HCT116 (cell line): ENCODE measurements around the gene SKAP1. TPM values are rescaled to one million over a fixed set of nuclear protein-coding genes. Genes with fewer than 3 reads are reported as not detected.

Source experiments
- ATAC-seq: fragments of 200-7000 bp; cut with Tn5 transposase; 2 replicates; pipeline ENCODE4 v1.9.1; 2020; ENCODE audit warnings: mild to moderate bottlenecking, moderate library complexity
- BruUV-seq: library from RNA; stranded (reverse); fragments of 400-500 nt; replicated peaks from 2 replicates; lab custom pipeline; 2021; lab: Mats Ljungman, UMichigan
- CTCF ChIA-PET: fragments of 300-600 bp; sonication (Branson Sonifier 250); formaldehyde crosslinking; loops from one replicate; lab custom pipeline; 2021; ENCODE audit warnings: antibody characterized with exemption; lab: Charles Lee
- POLR2A ChIA-PET: fragments of 300-600, 350-600 bp; sonication (Branson Sonifier 250); formaldehyde crosslinking; loops from one replicate; lab custom pipeline; 2021; ENCODE audit warnings: antibody characterized with exemption; lab: Charles Lee
- RAD21 ChIA-PET, 2 experiments: fragments of 300-600 bp; sonication (Branson Sonifier 250); formaldehyde crosslinking; loops; one replicate each; lab custom pipeline; 2023; ENCODE audit warnings: low total read pairs in 2 of 2; ENCODE audit not compliant: uncharacterized antibody in 2 of 2, unreplicated experiment in 2 of 2, low non-redundant PET in 1 of 2; lab: Charles Lee
- DNase-seq: peaks from one replicate; pipeline ENCODE4 v3.0.0-alpha.2; 2010; ENCODE audit warnings: low read depth, low spot score
- H2AFZ ChIP-seq: fragments of 200-600 bp; shearing (Covaris generic), sonication (generic); 2 replicates; pipeline ENCODE4 v1.6.1; 2017; ENCODE audit warnings: low read depth, mixed run types, mixed read lengths, antibody characterized with exemption, low read length; ENCODE audit not compliant: poor library complexity, severe bottlenecking
- H3K27ac ChIP-seq: 2 replicates; pipeline ENCODE4 v1.5.1; 2012; ENCODE audit warnings: low read depth, low read length
- H3K27me3 ChIP-seq: fragments of 200-600 bp; sonication (generic); 2 replicates; pipeline ENCODE4 v1.6.1; 2016; ENCODE audit warnings: mixed run types, low read length, mixed read lengths; ENCODE audit not compliant: insufficient read depth
- H3K36me3 ChIP-seq, 2 experiments: fragments of 200-500 bp in 1 of 2; fragments of 200-600 bp in 1 of 2; sonication (Bioruptor generic) in 1 of 2; sonication (generic) in 1 of 2; 2 replicates each; pipeline versions ENCODE4 v1.5.1 to v1.6.1; 2014 to 2016; ENCODE audit warnings: low read length in 2 of 2, inconsistent platforms in 1 of 2, mixed read lengths in 1 of 2, mixed run types in 1 of 2; ENCODE audit not compliant: insufficient read depth in 2 of 2, control insufficient read depth in 1 of 2
- H3K4me1 ChIP-seq, 2 experiments: fragments of 200-600 bp in 1 of 2; sonication (generic) in 1 of 2; 2 replicates each; pipeline versions ENCODE4 v1.5.1 to v1.6.1; 2012 to 2017; ENCODE audit warnings: low read length in 2 of 2, inconsistent platforms in 1 of 2, mild to moderate bottlenecking in 1 of 2, mixed read lengths in 1 of 2, mixed run types in 1 of 2, moderate library complexity in 1 of 2; ENCODE audit not compliant: insufficient read depth in 2 of 2, control insufficient read depth in 1 of 2
- H3K4me2 ChIP-seq: fragments of 200-600 bp; sonication (generic); 2 replicates; pipeline ENCODE4 v1.6.1; 2017; ENCODE audit warnings: mixed run types, low read length, mixed read lengths
- H3K4me3 ChIP-seq, 2 experiments: fragments of 200-600 bp in 1 of 2; sonication (generic) in 1 of 2; replicated peaks in 1 of 2; 2 replicates each; pipeline ENCODE4 v1.5.1; 2011 to 2016; ENCODE audit warnings: low read length in 2 of 2, control low read depth in 1 of 2, low read depth in 1 of 2, mild to moderate bottlenecking in 1 of 2, mixed read lengths in 1 of 2, mixed run types in 1 of 2
- H3K79me2 ChIP-seq: fragments of 200-600 bp; sonication (generic); 2 replicates; pipeline ENCODE4 v1.6.1; 2017; ENCODE audit warnings: mild to moderate bottlenecking, mixed run types, low read length, moderate library complexity, mixed read lengths; ENCODE audit not compliant: insufficient read depth
- H3K9ac ChIP-seq: fragments of 200-600 bp; sonication (generic); 2 replicates; pipeline ENCODE4 v1.6.1; 2016; ENCODE audit warnings: low read length, mixed read lengths
- H3K9me2 ChIP-seq: fragments of 200-600 bp; sonication (generic), shearing (Covaris generic); 2 replicates; pipeline ENCODE4 v1.6.1; 2017; ENCODE audit warnings: mixed run types, mild to moderate bottlenecking, moderate library complexity; ENCODE audit not compliant: insufficient read depth
- H3K9me3 ChIP-seq, 2 experiments: fragments of 200-500 bp in 1 of 2; fragments of 200-600 bp in 1 of 2; sonication (Bioruptor generic) in 1 of 2; sonication (generic) in 1 of 2; 2 replicates each; pipeline ENCODE4 v1.6.1; 2014 to 2017; ENCODE audit warnings: low read length in 2 of 2, mixed read lengths in 2 of 2, inconsistent platforms in 1 of 2, low read depth in 1 of 2, mild to moderate bottlenecking in 1 of 2, mixed run types in 1 of 2, moderate library complexity in 1 of 2; ENCODE audit not compliant: control insufficient read depth in 1 of 2, insufficient read depth in 1 of 2
- H4K20me1 ChIP-seq: fragments of 200-600 bp; sonication (generic), shearing (Covaris generic); 2 replicates; pipeline ENCODE4 v1.6.1; 2017; ENCODE audit warnings: mixed run types, mild to moderate bottlenecking, moderate library complexity; ENCODE audit not compliant: insufficient read depth
- CBX3 ChIP-seq: IDR thresholded peaks from 2 replicates; pipeline ENCODE4 v1.6.1; 2012; ENCODE audit warnings: low read depth
- CEBPB ChIP-seq: IDR thresholded peaks from 2 replicates; pipeline ENCODE4 v1.6.1; 2012; ENCODE audit warnings: low read depth
- EZH2 ChIP-seq: fragments of 200-600 bp; sonication (generic); IDR thresholded peaks from 2 replicates; pipeline ENCODE4 v1.6.1; 2017; ENCODE audit warnings: antibody characterized with exemption, mixed run types
- EZH2phosphoT487 ChIP-seq: fragments of 200-600 bp; IDR thresholded peaks from 2 replicates; pipeline ENCODE4 v1.6.1; 2018; ENCODE audit warnings: antibody characterized with exemption, borderline replicate concordance
- FOSL1 ChIP-seq: IDR thresholded peaks from 2 replicates; pipeline ENCODE4 v1.6.1; 2012; ENCODE audit warnings: low read depth
- POLR2A ChIP-seq: IDR thresholded peaks from 2 replicates; pipeline ENCODE4 v1.7.0; 2011; ENCODE audit warnings: borderline replicate concordance; ENCODE audit not compliant: insufficient read depth, insufficient read length; ENCODE audit errors: extremely low read depth
- RAD21 ChIP-seq: IDR thresholded peaks from 2 replicates; pipeline ENCODE4 v1.6.1; 2012; ENCODE audit warnings: low read depth, mild to moderate bottlenecking
- SIN3A ChIP-seq: IDR thresholded peaks from 2 replicates; pipeline ENCODE4 v1.6.1; 2012; ENCODE audit warnings: low read depth
- SP1 ChIP-seq: IDR thresholded peaks from 2 replicates; pipeline ENCODE4 v1.6.1; 2012; ENCODE audit warnings: low read depth
- SRF ChIP-seq: IDR thresholded peaks from 2 replicates; pipeline ENCODE4 v1.6.1; 2012; ENCODE audit warnings: low read depth
- YY1 ChIP-seq: IDR thresholded peaks from 2 replicates; pipeline ENCODE4 v1.6.1; 2011; ENCODE audit warnings: low read length, low read depth, moderate library complexity, mild to moderate bottlenecking; ENCODE audit not compliant: insufficient replicate concordance; ENCODE audit errors: extremely low read depth
- ZBTB33 ChIP-seq: IDR thresholded peaks from 2 replicates; pipeline ENCODE4 v1.6.1; 2011; ENCODE audit warnings: mild to moderate bottlenecking, low read length, moderate library complexity; ENCODE audit not compliant: insufficient replicate concordance; ENCODE audit errors: extremely low read depth
- ZFX ChIP-seq: fragments of 450-650 bp; IDR thresholded peaks from 2 replicates; pipeline ENCODE4 v1.6.1; 2017
- ZNF274 ChIP-seq: fragments of 200-500 bp; sonication (Bioruptor generic); IDR thresholded peaks from 2 replicates; pipeline ENCODE4 v1.6.1; 2014; ENCODE audit warnings: mild to moderate bottlenecking, low read depth, low read length, inconsistent platforms
- intact Hi-C: fragments of 100-400 bp; cut with micrococcal nuclease; formaldehyde crosslinking; loops from 2 replicates; pipeline ENCODE4 v1.10.0; 2022
- total RNA-seq: library from RNA; stranded (reverse); gene quantifications from one replicate; pipeline ENCODE4 v1.2.1, GENCODE V29; 2021; ENCODE audit not compliant: unreplicated experiment
- TF ChIP-seq, protein P1 (sequence below): IDR thresholded peaks from 2 replicates; pipeline ENCODE4 v1.6.1; 2012
- TF ChIP-seq, protein P2 (sequence below), 3 experiments: fragments of 200-600 bp in 1 of 3; sonication (generic) in 1 of 3; IDR thresholded peaks in 2 of 3; conservative IDR thresholded peaks in 1 of 3; 2 replicates each; pipeline ENCODE4 v1.5.1; 2012 to 2017; ENCODE audit warnings: low read depth in 2 of 3, low read length in 2 of 3, antibody characterized with exemption in 1 of 3, borderline replicate concordance in 1 of 3, control low read depth in 1 of 3, mild to moderate bottlenecking in 1 of 3, mixed read lengths in 1 of 3, mixed run types in 1 of 3, moderate library complexity in 1 of 3; ENCODE audit not compliant: insufficient read depth in 1 of 3
- TF ChIP-seq, protein P3 (sequence below): IDR thresholded peaks from 2 replicates; pipeline ENCODE4 v1.6.1; 2012; ENCODE audit warnings: low read depth

SKAP1 gene
- total RNA-seq, 1 experiment from 2014 or later, result 12.4 TPM

DNA sequence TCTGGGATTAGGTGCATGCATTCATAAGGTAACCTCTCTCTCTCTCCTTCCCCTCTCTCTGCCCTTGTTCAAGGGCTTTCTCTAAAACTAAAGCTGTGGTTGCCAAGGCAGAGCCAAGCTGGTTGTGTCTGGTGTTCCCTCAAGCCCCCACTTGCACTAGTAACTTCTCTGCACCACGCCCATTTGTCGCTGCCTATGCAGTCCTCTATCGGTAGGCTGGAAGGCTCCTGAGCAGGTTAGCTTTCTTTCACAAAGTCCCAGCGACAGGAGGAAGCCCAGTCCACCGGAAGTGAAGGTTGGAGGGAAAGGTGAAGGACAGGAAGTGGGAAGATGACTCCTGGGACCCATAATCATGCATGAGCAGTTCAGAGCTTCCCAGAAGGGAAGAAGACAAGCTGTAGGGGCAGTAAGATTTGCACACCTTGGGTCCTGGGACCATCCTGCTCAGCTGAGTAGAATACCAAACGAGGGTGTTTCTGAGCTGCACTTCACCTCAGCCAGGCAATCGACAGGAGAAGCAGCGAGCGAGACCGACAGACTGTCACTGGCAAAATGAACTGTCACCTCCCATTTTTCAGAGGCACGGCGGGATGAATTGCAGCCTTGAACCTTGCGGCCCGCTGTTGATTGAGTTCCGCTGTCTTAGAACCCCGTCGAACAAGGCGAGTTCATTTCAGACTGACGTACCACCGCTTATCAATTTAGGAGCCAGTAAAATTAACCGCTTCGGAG, 14.7 kb upstream of the SKAP1 start:
- CTCF ChIA-PET, result interaction anchor here (1.4 kb wide), 1 partner anchor 13 kb away, joined by 4 read pairs; no protein-coding TSS in a partner anchor
- Histone ChIP-seq H3K9me3 (no peaks in the 10 kb centered on the region), H3K27me3 (no peaks in the 10 kb centered on the region), H3K9me2 (no peaks in the 10 kb centered on the region), H3K4me2 (no peak overlapping the region), H2AFZ (no peak overlapping the region), H3K4me1 (peaks cover 0 to 4% of the 10 kb centered on the region in 2 experiments; a peak in 1 of 4 replicates), H3K36me3 (no peaks in the 10 kb centered on the region), H3K79me2 (no peaks in the 10 kb centered on the region), H3K9ac (no peak overlapping the region)
- BruUV-seq, result no TSS peak
- POLR2A ChIA-PET, result no interaction called here
- ATAC-seq (no peak), DNase-seq (no peak)
- TF ChIP-seq SP1, result no peak
- TF ChIP-seq CBX3, result no peak
- TF ChIP-seq EZH2phosphoT487, result no peak
- TF ChIP-seq RAD21, result no peak
- no peak for TF ChIP-seq SIN3A
- TF ChIP-seq YY1, result no peak
- TF ChIP-seq ZBTB33, result no peak
- TF ChIP-seq, protein P1, sequence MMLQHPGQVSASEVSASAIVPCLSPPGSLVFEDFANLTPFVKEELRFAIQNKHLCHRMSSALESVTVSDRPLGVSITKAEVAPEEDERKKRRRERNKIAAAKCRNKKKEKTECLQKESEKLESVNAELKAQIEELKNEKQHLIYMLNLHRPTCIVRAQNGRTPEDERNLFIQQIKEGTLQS, result no peak
- no peak for TF ChIP-seq ZFX
- TF ChIP-seq, protein P2, sequence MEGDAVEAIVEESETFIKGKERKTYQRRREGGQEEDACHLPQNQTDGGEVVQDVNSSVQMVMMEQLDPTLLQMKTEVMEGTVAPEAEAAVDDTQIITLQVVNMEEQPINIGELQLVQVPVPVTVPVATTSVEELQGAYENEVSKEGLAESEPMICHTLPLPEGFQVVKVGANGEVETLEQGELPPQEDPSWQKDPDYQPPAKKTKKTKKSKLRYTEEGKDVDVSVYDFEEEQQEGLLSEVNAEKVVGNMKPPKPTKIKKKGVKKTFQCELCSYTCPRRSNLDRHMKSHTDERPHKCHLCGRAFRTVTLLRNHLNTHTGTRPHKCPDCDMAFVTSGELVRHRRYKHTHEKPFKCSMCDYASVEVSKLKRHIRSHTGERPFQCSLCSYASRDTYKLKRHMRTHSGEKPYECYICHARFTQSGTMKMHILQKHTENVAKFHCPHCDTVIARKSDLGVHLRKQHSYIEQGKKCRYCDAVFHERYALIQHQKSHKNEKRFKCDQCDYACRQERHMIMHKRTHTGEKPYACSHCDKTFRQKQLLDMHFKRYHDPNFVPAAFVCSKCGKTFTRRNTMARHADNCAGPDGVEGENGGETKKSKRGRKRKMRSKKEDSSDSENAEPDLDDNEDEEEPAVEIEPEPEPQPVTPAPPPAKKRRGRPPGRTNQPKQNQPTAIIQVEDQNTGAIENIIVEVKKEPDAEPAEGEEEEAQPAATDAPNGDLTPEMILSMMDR (IDR thresholded peaks at IDR 0.05 in 2 of 3, conservative IDR thresholded peaks at IDR 0.05 in 1 of 3; ENCODE audit: borderline replicate concordance in 1 of 3, insufficient read depth in 1 of 3, low read depth in 2 of 3, low read length in 2 of 3), result no peak
- no peak for TF ChIP-seq POLR2A
- TF ChIP-seq CEBPB, result no peak
- no peak for TF ChIP-seq FOSL1
- TF ChIP-seq EZH2, result no peak
- no peak for TF ChIP-seq SRF
- TF ChIP-seq, protein P3, sequence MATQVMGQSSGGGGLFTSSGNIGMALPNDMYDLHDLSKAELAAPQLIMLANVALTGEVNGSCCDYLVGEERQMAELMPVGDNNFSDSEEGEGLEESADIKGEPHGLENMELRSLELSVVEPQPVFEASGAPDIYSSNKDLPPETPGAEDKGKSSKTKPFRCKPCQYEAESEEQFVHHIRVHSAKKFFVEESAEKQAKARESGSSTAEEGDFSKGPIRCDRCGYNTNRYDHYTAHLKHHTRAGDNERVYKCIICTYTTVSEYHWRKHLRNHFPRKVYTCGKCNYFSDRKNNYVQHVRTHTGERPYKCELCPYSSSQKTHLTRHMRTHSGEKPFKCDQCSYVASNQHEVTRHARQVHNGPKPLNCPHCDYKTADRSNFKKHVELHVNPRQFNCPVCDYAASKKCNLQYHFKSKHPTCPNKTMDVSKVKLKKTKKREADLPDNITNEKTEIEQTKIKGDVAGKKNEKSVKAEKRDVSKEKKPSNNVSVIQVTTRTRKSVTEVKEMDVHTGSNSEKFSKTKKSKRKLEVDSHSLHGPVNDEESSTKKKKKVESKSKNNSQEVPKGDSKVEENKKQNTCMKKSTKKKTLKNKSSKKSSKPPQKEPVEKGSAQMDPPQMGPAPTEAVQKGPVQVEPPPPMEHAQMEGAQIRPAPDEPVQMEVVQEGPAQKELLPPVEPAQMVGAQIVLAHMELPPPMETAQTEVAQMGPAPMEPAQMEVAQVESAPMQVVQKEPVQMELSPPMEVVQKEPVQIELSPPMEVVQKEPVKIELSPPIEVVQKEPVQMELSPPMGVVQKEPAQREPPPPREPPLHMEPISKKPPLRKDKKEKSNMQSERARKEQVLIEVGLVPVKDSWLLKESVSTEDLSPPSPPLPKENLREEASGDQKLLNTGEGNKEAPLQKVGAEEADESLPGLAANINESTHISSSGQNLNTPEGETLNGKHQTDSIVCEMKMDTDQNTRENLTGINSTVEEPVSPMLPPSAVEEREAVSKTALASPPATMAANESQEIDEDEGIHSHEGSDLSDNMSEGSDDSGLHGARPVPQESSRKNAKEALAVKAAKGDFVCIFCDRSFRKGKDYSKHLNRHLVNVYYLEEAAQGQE, result no peak
- no peak for TF ChIP-seq ZNF274
- TF ChIP-seq, all 23 proteins: peak for 0
- RAD21 ChIA-PET, result no interaction called here
- H3K27ac ChIP-seq, result no peak overlapping the region
- intact Hi-C loops, result no loop called here
- no peaks in the 10 kb centered on the region for H4K20me1 ChIP-seq
- H3K4me3 ChIP-seq, result no peak overlapping the region
